ENCODE results near the gene SHKBP1. TPM values are rescaled to one million over a fixed set of nuclear protein-coding genes. Genes with fewer than 3 reads are reported as not detected.

The SHKBP1 gene
- total RNA-seq, 1 experiment from 2014 or later = 85.5 TPM

DNA sequence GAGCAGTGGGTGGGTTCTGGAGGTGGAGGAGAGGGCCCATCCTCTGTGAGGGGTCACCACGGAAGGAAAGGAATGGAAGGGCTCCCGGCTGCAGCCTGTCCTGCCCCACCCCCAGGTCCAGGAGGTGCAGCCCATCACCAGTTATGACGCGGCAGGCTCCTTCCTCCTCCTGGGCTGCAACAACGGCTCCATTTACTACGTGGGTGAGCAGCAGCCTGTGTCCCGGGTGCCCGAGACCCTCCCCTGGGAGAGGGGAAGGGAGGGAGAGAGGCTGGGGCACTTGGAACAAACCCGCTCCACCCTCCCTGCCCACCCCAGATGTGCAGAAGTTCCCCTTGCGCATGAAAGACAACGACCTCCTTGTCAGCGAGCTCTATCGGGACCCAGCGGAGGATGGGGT lies 6.6 kb downstream of the SHKBP1 start:
- no peaks in the 10 kb centered on the region for H3K27me3 ChIP-seq (replicated peaks; ENCODE audit: insufficient read depth, low read depth, low read length, poor library complexity)
- H3K36me3 ChIP-seq (ENCODE audit: insufficient read depth, low read length, poor library complexity, severe bottlenecking) = peaks cover 23% of the 10 kb centered on the region
- intact Hi-C loops (cut with micrococcal nuclease; ENCODE audit: unreplicated experiment) = no loop called here
- ChIA-PET POLR2A (ENCODE audit: low non-redundant PET) (no interaction called here), CTCF (interaction anchor here (0.6 kb wide), 1 partner anchor 60 kb away, joined by 14 read pairs; no protein-coding TSS in a partner anchor)
- no peak for DNase-seq (ENCODE audit: low spot score)
- BruUV-seq (replicated peaks) = no TSS peak
- no peaks in the 10 kb centered on the region for H3K4me1 ChIP-seq (ENCODE audit: insufficient read depth, low read length, poor library complexity, severe bottlenecking)
- TF ChIP-seq, protein P1, sequence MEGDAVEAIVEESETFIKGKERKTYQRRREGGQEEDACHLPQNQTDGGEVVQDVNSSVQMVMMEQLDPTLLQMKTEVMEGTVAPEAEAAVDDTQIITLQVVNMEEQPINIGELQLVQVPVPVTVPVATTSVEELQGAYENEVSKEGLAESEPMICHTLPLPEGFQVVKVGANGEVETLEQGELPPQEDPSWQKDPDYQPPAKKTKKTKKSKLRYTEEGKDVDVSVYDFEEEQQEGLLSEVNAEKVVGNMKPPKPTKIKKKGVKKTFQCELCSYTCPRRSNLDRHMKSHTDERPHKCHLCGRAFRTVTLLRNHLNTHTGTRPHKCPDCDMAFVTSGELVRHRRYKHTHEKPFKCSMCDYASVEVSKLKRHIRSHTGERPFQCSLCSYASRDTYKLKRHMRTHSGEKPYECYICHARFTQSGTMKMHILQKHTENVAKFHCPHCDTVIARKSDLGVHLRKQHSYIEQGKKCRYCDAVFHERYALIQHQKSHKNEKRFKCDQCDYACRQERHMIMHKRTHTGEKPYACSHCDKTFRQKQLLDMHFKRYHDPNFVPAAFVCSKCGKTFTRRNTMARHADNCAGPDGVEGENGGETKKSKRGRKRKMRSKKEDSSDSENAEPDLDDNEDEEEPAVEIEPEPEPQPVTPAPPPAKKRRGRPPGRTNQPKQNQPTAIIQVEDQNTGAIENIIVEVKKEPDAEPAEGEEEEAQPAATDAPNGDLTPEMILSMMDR (conservative IDR thresholded peaks at IDR 0.05; ENCODE audit: low read depth, low read length) = no peak
- no peak for TF ChIP-seq EZH2 (IDR thresholded peaks at IDR 0.05; ENCODE audit: borderline replicate concordance, low read depth, low read length, poor library complexity, severe bottlenecking)
- H3K9me3 ChIP-seq (ENCODE audit: low read depth, low read length, poor library complexity, severe bottlenecking) = no peaks in the 10 kb centered on the region
- no peak overlapping the region for H3K4me3 ChIP-seq (ENCODE audit: low read depth, low read length, poor library complexity, severe bottlenecking)
- H3K27ac ChIP-seq (ENCODE audit: low read depth, low read length, poor library complexity, severe bottlenecking) = no peak overlapping the region

DNA sequence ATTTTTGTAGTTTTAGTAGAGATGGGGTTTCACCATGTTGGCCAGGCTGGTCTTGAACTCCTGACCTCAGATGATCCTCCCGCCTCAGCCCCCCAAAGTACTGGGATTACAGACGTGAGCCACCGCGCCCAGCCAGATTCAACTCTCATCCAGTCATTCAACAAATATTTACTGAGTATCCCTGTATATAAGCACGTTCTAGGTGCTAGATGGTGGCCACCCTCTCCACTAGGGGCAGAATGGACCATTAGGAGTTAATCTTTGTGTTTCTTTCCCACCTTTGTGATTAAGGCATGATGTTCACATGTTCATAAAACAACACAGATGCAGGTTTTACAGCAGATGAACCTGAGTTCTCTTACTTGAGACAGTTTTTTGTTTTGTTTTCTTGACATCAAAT lies 7.3 kb downstream of the SHKBP1 start:
- BruUV-seq (replicated peaks) = no TSS peak
- no peak for TF ChIP-seq EZH2 (IDR thresholded peaks at IDR 0.05; ENCODE audit: borderline replicate concordance, low read depth, low read length, poor library complexity, severe bottlenecking)
- TF ChIP-seq, protein P1 (conservative IDR thresholded peaks at IDR 0.05; ENCODE audit: low read depth, low read length) = peak; percentile 39
- DNase-seq (ENCODE audit: low spot score) = no peak
- Histone ChIP-seq H3K4me1 (ENCODE audit: insufficient read depth, low read length, poor library complexity, severe bottlenecking) (no peaks in the 10 kb centered on the region), H3K9me3 (ENCODE audit: low read depth, low read length, poor library complexity, severe bottlenecking) (no peaks in the 10 kb centered on the region), H3K27ac (ENCODE audit: low read depth, low read length, poor library complexity, severe bottlenecking) (no peak overlapping the region), H3K4me3 (ENCODE audit: low read depth, low read length, poor library complexity, severe bottlenecking) (no peak overlapping the region), H3K36me3 (ENCODE audit: insufficient read depth, low read length, poor library complexity, severe bottlenecking) (peaks cover 23% of the 10 kb centered on the region), H3K27me3 (replicated peaks; ENCODE audit: insufficient read depth, low read depth, low read length, poor library complexity) (no peaks in the 10 kb centered on the region)
- ChIA-PET POLR2A (ENCODE audit: low non-redundant PET) (no interaction called here), CTCF (interaction anchor here (0.6 kb wide), 1 partner anchor 60 kb away, joined by 14 read pairs; no protein-coding TSS in a partner anchor)
- intact Hi-C loops (cut with micrococcal nuclease; ENCODE audit: unreplicated experiment) = no loop called here

- Histone ChIP-seq H3K36me3 (ENCODE audit: insufficient read depth, low read length, poor library complexity, severe bottlenecking) (peaks cover 14% of the 10 kb centered on the region), H3K9me3 (ENCODE audit: low read depth, low read length, poor library complexity, severe bottlenecking) (no peaks in the 10 kb centered on the region), H3K27me3 (replicated peaks; ENCODE audit: insufficient read depth, low read depth, low read length, poor library complexity) (no peaks in the 10 kb centered on the region), H3K4me3 (ENCODE audit: low read depth, low read length, poor library complexity, severe bottlenecking) (no peak overlapping the region), H3K4me1 (ENCODE audit: insufficient read depth, low read length, poor library complexity, severe bottlenecking) (no peaks in the 10 kb centered on the region), H3K27ac (ENCODE audit: low read depth, low read length, poor library complexity, severe bottlenecking) (no peak overlapping the region)
- no TSS peak for BruUV-seq (replicated peaks)
- DNase-seq (ENCODE audit: low spot score) = peak; percentile 42
- ChIA-PET CTCF (interaction anchor here (0.6 to 1.1 kb wide), 2 partner anchors 14 to 302 kb away, joined by 3 to 9 read pairs; no protein-coding TSS in a partner anchor), POLR2A (ENCODE audit: low non-redundant PET) (no interaction called here)
- intact Hi-C loops (cut with micrococcal nuclease; ENCODE audit: unreplicated experiment) = no loop called here
- TF ChIP-seq, protein P1 (conservative IDR thresholded peaks at IDR 0.05; ENCODE audit: low read depth, low read length) = no peak
Observed at GRCh38 chr19:40585241-40585981, 8.7 kb downstream of the SHKBP1 start.
